Kasumi-1 (cell line): ENCODE data around the gene MS4A4E.
"Not testable (repeated sequence)": the region's sequence is repeated elsewhere in the genome, so short reads cannot be mapped to it uniquely, and the experiment has no call there.

Source experiments
- DNase-seq, 2 experiments: peaks; one replicate each; lab custom pipeline; 2025; lab: John Stamatoyannopoulos, UW

The MS4A4E gene

GRCh38 chr11:60242740-60243239 lies at the start of gene MS4A4E:
MS4A4E (minus strand) TSS chr11:60243137; CDS start chr11:60230055, 13,082 bp downstream.
- peak; percentile 68 to 71 for DNase-seq

- no peak for DNase-seq
These were observed 49.2 kb upstream of the MS4A4E start for GRCh38 chr11:60292145-60292544.

- DNase-seq, result no peak
These were observed 45.6 kb upstream of the MS4A4E start for GRCh38 chr11:60288531-60288930.

GRCh38 chr11:60285411-60286126 lies 42.6 kb upstream of the MS4A4E start:
- not testable (repeated sequence) for DNase-seq

GRCh38 chr11:60282286-60282685 lies 39.3 kb upstream of the MS4A4E start:
- no peak for DNase-seq

GRCh38 chr11:60281485-60281884 lies 38.5 kb upstream of the MS4A4E start:
- DNase-seq, result no peak

- peak; percentile 94 to 96 for DNase-seq
These were observed 37.5 kb upstream of the MS4A4E start, which contains the start of gene MS4A4A for GRCh38 chr11:60280412-60280811. MS4A4A (plus strand) TSS chr11:60280666; CDS start chr11:60280676, 10 bp downstream.

- DNase-seq, result no peak
These were observed 31.5 kb upstream of the MS4A4E start for GRCh38 chr11:60274416-60274815.

- peak; percentile 62 to 77 for DNase-seq
These were observed 22.7 kb upstream of the MS4A4E start for GRCh38 chr11:60265373-60266214.

GRCh38 chr11:60264644-60265043 lies 21.7 kb upstream of the MS4A4E start:
- DNase-seq, result no peak

GRCh38 chr11:60263402-60263801 lies 20.5 kb upstream of the MS4A4E start:
- DNase-seq, result peak; percentile 46 to 47

GRCh38 chr11:60261014-60261413 lies 18.1 kb upstream of the MS4A4E start:
- no peak for DNase-seq

- no peak for DNase-seq
These were observed 15.2 kb upstream of the MS4A4E start for GRCh38 chr11:60257956-60258722.

- DNase-seq, result no peak
These were observed 9.5 kb upstream of the MS4A4E start for GRCh38 chr11:60252213-60253108.

- peak; percentile 38 to 51 for DNase-seq
These were observed 8.7 kb upstream of the MS4A4E start for GRCh38 chr11:60251485-60252212.

- no peak for DNase-seq
These were observed 1.2 kb downstream of the MS4A4E start for GRCh38 chr11:60241786-60242185.

- DNase-seq, result no peak
These were observed 2.3 kb downstream of the MS4A4E start for GRCh38 chr11:60240662-60241061.

- peak in 1 of 2 experiments; percentile 1 for DNase-seq
These were observed 7.6 kb downstream of the MS4A4E start for GRCh38 chr11:60235321-60235720.

- no peak for DNase-seq
These were observed 12.3 kb downstream of the MS4A4E start for GRCh38 chr11:60230681-60231080.

GRCh38 chr11:60222141-60222540 lies 20.8 kb downstream of the MS4A4E start:
- no peak for DNase-seq
